ENCODE data around the gene EHBP1L1.

GRCh38 chr11:65595131-65595530 lies 19.3 kb downstream of the EHBP1L1 start:
- no peak for TF ChIP-seq CTCF (IDR thresholded peaks at IDR 0.05 in 2 of 3, conservative IDR thresholded peaks at IDR 0.05 in 1 of 3; ENCODE audit: borderline replicate concordance in 1 of 3, insufficient read depth in 1 of 3, low read depth in 2 of 3, low read length in 2 of 3)
- TF ChIP-seq ZFX (IDR thresholded peaks at IDR 0.05), result no peak
- TF ChIP-seq RAD21 (IDR thresholded peaks at IDR 0.05; ENCODE audit: low read depth), result no peak
- no peak for TF ChIP-seq TCF7L2 (IDR thresholded peaks at IDR 0.05; ENCODE audit: borderline replicate concordance, extremely low read depth, insufficient read depth, insufficient read length)
- TF ChIP-seq JUND (IDR thresholded peaks at IDR 0.05), result no peak
- no peak for TF ChIP-seq SP1 (IDR thresholded peaks at IDR 0.05; ENCODE audit: low read depth)
- no peak for TF ChIP-seq ATF3 (IDR thresholded peaks at IDR 0.05)
